Measurements from ENCODE around the gene LASP1. TPM values are rescaled to one million over a fixed set of nuclear protein-coding genes. Genes with fewer than 3 reads are reported as not detected.
A peak's percentile ranks its signal among the peaks of the same experiment; 100 is the strongest.

LASP1 gene
- total and polyA plus RNA-seq, 2 of the 8 experiments (the other 6 are each of a cell fraction or from before 2014, with no cell fraction given): 114 to 180 TPM

DNA sequence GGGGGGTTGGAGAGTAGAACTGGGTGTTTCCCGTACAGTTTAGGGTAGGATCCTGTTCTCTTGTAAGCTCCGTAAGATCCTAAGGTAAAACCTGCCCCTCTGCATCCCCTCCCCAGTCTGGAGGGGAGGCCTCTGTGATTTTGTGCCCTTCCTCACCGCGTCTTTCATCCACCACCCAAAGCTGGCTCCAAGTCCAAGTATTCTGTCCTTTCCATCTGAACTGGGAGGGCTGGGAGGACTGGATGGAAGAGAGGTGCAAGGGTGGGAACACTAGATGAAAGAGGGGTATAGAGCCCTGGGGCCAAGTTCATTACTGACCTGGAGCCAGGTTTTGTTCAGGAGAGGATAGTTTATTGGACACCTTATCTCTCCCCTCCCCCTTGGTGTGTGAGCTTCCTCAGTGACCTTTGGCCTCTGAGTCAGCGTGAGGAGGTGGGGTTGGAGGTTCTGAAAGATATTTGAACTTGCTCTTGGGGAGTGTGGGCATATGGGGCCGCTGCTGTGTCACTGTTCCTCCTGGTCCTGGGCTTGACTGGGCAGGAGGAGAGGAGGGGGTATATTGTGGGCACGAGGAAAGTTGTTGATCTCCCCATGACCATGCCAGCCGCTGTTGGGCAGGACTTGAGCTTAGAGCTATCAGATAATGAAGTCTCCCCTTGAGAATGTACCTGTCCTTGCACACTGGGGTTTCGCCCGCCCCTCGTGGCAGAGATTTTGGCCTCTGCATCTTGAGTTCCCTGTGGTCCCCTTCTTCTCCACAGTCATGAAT lies 1.6 kb downstream of the LASP1 start:
- H2BK5ac ChIP-seq (ENCODE audit: low read depth, low read length): peak overlapping the region; percentile 87
- peaks cover 22% of the 10 kb centered on the region for H3K79me1 ChIP-seq (ENCODE audit: low read depth, low read length)
- CTCF ChIA-PET (ENCODE audit: partially characterized antibody): interaction anchor here (0.5 to 3.2 kb wide), 12 partner anchors 9 to 110 kb away, joined by 3 to 16 read pairs (median 4); no protein-coding TSS in a partner anchor
- no peak overlapping the region for H3K23ac ChIP-seq (ENCODE audit: insufficient read length)
- H2AK5ac ChIP-seq (ENCODE audit: low read depth, low read length): 0 out of 2 replicates have a peak overlapping the region, but pooled peaks have one; percentile 29
- POLR2A ChIA-PET (ENCODE audit: partially characterized antibody): interaction anchor here (0.7 to 24.3 kb wide), 10 partner anchors 11 to 283 kb away, joined by 3 to 468 read pairs (median 8); partner anchors contain the start of genes LASP1NB and RPL23
- peak overlapping the region; percentile 15 for H2BK120ac ChIP-seq (replicated peaks; ENCODE audit: low read depth, low read length)
- peak overlapping the region; percentile 98; the same call in 1 of the 2 replicates for H2BK20ac ChIP-seq (ENCODE audit: low read length)
- peaks cover 0 to 2% (median 0%) of the 10 kb centered on the region in 4 experiments; a peak in 1 of 8 replicates for H3K36me3 ChIP-seq (ENCODE audit: control insufficient read depth in 2 of 4, insufficient read depth in 4 of 4, low read length in 3 of 4)
- no peaks in the 10 kb centered on the region for H3K27me3 ChIP-seq (replicated peaks in 1 of 4; ENCODE audit: control insufficient read depth in 3 of 4, extremely low read depth in 1 of 4, insufficient read depth in 3 of 4, low read length in 3 of 4)
- WGBS, 2 experiments (ENCODE audit: extremely low coverage in 1 of 2, insufficient coverage in 1 of 2, insufficient read length in 1 of 2, insufficient replicate concordance in 2 of 2, low coverage in 1 of 2, low lambda C conversion rate in 2 of 2, missing lambda C conversion rate in 1 of 2): 37% methylated on average over 11 of the region's 11 CpGs; no CpG with 5 or more reads in 1 of the 2 experiments
- H4K20me1 ChIP-seq (replicated peaks in 1 of 2; ENCODE audit: control insufficient read depth in 1 of 2, insufficient read depth in 2 of 2, low read length in 2 of 2): peaks cover 0 to 9% of the 10 kb centered on the region in 2 experiments
- H2AFZ ChIP-seq (ENCODE audit: low read length): no peak overlapping the region
- no peak overlapping the region for H3K14ac ChIP-seq (ENCODE audit: insufficient read length)
- peaks cover 32 to 57% of the 10 kb centered on the region in 2 experiments for H3K79me2 ChIP-seq (ENCODE audit: control insufficient read depth in 1 of 2, insufficient read depth in 2 of 2, low read length in 2 of 2)
- peak overlapping the region in 3 of 4 experiments; percentile 20 to 82 (median 57); a peak in 5 of 7 replicates for H3K9ac ChIP-seq (replicated peaks in 1 of 4; ENCODE audit: extremely low read depth in 1 of 4, low read depth in 3 of 4, low read length in 3 of 4)
- peak overlapping the region; percentile 6 for H4K91ac ChIP-seq (replicated peaks; ENCODE audit: insufficient read length, low read length)
- H4K8ac ChIP-seq (ENCODE audit: extremely low read depth, insufficient read depth, low read length): no peak overlapping the region
- peak overlapping the region; percentile 84 for H3K18ac ChIP-seq (ENCODE audit: extremely low read depth, low read length)
- FAIRE-seq: no peak
- H3K4me1 ChIP-seq (replicated peaks in 1 of 4; ENCODE audit: control insufficient read depth in 3 of 4, insufficient read depth in 4 of 4, low read length in 3 of 4): peaks cover 2 to 38% (median 22%) of the 10 kb centered on the region in 4 experiments
- peak overlapping the region; percentile 88 to 100 (median 98) for H3K4me3 ChIP-seq (ENCODE audit: extremely low read depth in 1 of 4, insufficient read depth in 2 of 4, low read depth in 3 of 4, low read length in 4 of 4)
- peaks cover 17% of the 10 kb centered on the region for H3K23me2 ChIP-seq (ENCODE audit: low read depth, low read length)
- H3K4ac ChIP-seq (replicated peaks; ENCODE audit: insufficient read length, low read depth, low read length): peak overlapping the region; percentile 82
- 0 out of 2 replicates have a peak overlapping the region, but pooled peaks have one; percentile 40 for H2BK15ac ChIP-seq (ENCODE audit: low read length)
- H2BK12ac ChIP-seq (ENCODE audit: low read depth, low read length): peak overlapping the region; percentile 68; the same call in 1 of the 2 replicates
- H4K5ac ChIP-seq (ENCODE audit: insufficient read length, low read depth, low read length): peak overlapping the region; percentile 49
- H3K56ac ChIP-seq (replicated peaks; ENCODE audit: insufficient read length, low read depth, low read length): peak overlapping the region; percentile 13
- DNase-seq (ENCODE audit: low read depth in 1 of 2, low spot score in 2 of 2): no peak
- peak overlapping the region; percentile 79 to 95 for H3K4me2 ChIP-seq (ENCODE audit: insufficient read depth in 1 of 2, low read depth in 2 of 2, low read length in 2 of 2)
- no peak overlapping the region for H3K27ac ChIP-seq (ENCODE audit: low read depth, low read length)
- H3K9me3 ChIP-seq (ENCODE audit: insufficient read depth in 2 of 2, low read depth in 1 of 2, low read length in 1 of 2): no peaks in the 10 kb centered on the region
- TF ChIP-seq SAP30 (IDR thresholded peaks at IDR 0.05; ENCODE audit: insufficient read depth, insufficient replicate concordance, low read length) (no peak), ZNF274 (IDR thresholded peaks at IDR 0.05; ENCODE audit: borderline replicate concordance, extremely low read depth, low read length) (no peak), SP4 (IDR thresholded peaks at IDR 0.05; ENCODE audit: low read length) (no peak), PHF8 (conservative IDR thresholded peaks at IDR 0.05; ENCODE audit: low read depth, low read length) (no peak), HDAC6 (IDR thresholded peaks at IDR 0.05; ENCODE audit: low read depth, low read length) (no peak), ASH2L (IDR thresholded peaks at IDR 0.05; ENCODE audit: low read length) (no peak), TAF7 (optimal IDR thresholded peaks at IDR 0.05; ENCODE audit: borderline replicate concordance, low read depth, low read length) (no peak), JUND (IDR thresholded peaks at IDR 0.05; ENCODE audit: low read length) (0 out of 2 replicates have a peak, but pooled peaks have one; percentile 48)
- TF ChIP-seq, protein P1, sequence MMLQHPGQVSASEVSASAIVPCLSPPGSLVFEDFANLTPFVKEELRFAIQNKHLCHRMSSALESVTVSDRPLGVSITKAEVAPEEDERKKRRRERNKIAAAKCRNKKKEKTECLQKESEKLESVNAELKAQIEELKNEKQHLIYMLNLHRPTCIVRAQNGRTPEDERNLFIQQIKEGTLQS (IDR thresholded peaks at IDR 0.05; ENCODE audit: insufficient read depth, low read depth, low read length): no peak

All from H1 (cell line).